22Rv1 (cell line): ENCODE measurements around the gene CLSTN2.

Source experiments
- H3K27ac ChIP-seq: fragments of 450-650 bp; 2 replicates; pipeline ENCODE4 v1.5.1; 2017
- CTCF ChIP-seq: fragments of 450-650 bp; IDR thresholded peaks from 2 replicates; pipeline ENCODE4 v1.5.1; 2017; ENCODE audit warnings: mild to moderate bottlenecking
- ZFX ChIP-seq: fragments of 450-650 bp; IDR thresholded peaks from 2 replicates; pipeline ENCODE4 v1.6.1; 2017; ENCODE audit warnings: antibody characterized with exemption, borderline replicate concordance

CLSTN2 gene

GRCh38 chr3:140004271-140004670, 69.3 kb downstream of the CLSTN2 start:
- TF ChIP-seq ZFX = no peak
- no peak for TF ChIP-seq CTCF
- no peak overlapping the region for H3K27ac ChIP-seq

GRCh38 chr3:140006331-140006730, 71.3 kb downstream of the CLSTN2 start:
- no peak overlapping the region for H3K27ac ChIP-seq
- TF ChIP-seq CTCF = no peak
- TF ChIP-seq ZFX = no peak

- no peak for TF ChIP-seq CTCF
- TF ChIP-seq ZFX = no peak
- no peak overlapping the region for H3K27ac ChIP-seq
Measured at GRCh38 chr3:140007081-140007480, 72.1 kb downstream of the CLSTN2 start.

- TF ChIP-seq ZFX = no peak
- peak overlapping the region; percentile 43 for H3K27ac ChIP-seq
Measured at GRCh38 chr3:140007911-140008869, 73.2 kb downstream of the CLSTN2 start.

GRCh38 chr3:140010391-140010790, 75.4 kb downstream of the CLSTN2 start:
- TF ChIP-seq CTCF (no peak), ZFX (no peak)
- no peak overlapping the region for H3K27ac ChIP-seq

GRCh38 chr3:140011086-140011485, 76.1 kb downstream of the CLSTN2 start:
- TF ChIP-seq ZFX (no peak), CTCF (no peak)

GRCh38 chr3:140011611-140012277, 76.8 kb downstream of the CLSTN2 start:
- H3K27ac ChIP-seq = no peak overlapping the region
- TF ChIP-seq ZFX = no peak
- TF ChIP-seq CTCF = no peak

More at GRCh38 chr3:140011086-140011485, 76.1 kb downstream of the CLSTN2 start:
- H3K27ac ChIP-seq = no peak overlapping the region
